Subcutaneous adipose tissue (tissue), 4 donors: ENCODE measurements around the gene OR4C3. TPM values are rescaled to one million over a fixed set of nuclear protein-coding genes. Genes with fewer than 3 reads are reported as not detected.
"Not testable (repeated sequence)": the region's sequence is repeated elsewhere in the genome, so short reads cannot be mapped to it uniquely, and the experiment has no call there.

ENCODE experiments used
- CTCF ChIP-seq: fragments of 450-650 bp; IDR thresholded peaks from one replicate; pipeline ENCODE4 v1.5.1; 2016; ENCODE audit warnings: low read depth, mild to moderate bottlenecking, control low read depth, antibody characterized with exemption, moderate library complexity
- total RNA-seq, 4 donors: library from RNA; depleted of rRNA; stranded (reverse); fragments of >200 nt; gene quantifications; one replicate each; pipeline ENCODE4 v1.1.0, GENCODE V29; 2016

The OR4C3 gene
- not detected for total RNA-seq

- not testable (repeated sequence) for TF ChIP-seq CTCF
These were observed at the start of gene OR4C3 for GRCh38 chr11:48324620-48325019. Gene OR4C3, plus strand, starts transcription at chr11:48324920. Its CDS starts 102 bp downstream, at chr11:48325022.

- TF ChIP-seq CTCF = no peak
These were observed 18.8 kb upstream of the OR4C3 start, which contains the start of gene OR4S1 for GRCh38 chr11:48305923-48306322. Gene OR4S1, plus strand, starts transcription at chr11:48306223. Its CDS starts 0 bp downstream, at chr11:48306223.

GRCh38 chr11:48307760-48308386 lies 16.8 kb upstream of the OR4C3 start:
- TF ChIP-seq CTCF = no peak

GRCh38 chr11:48341466-48341865 lies 16.7 kb downstream of the OR4C3 start:
- no peak for TF ChIP-seq CTCF

GRCh38 chr11:48354013-48354412 lies 29.3 kb downstream of the OR4C3 start:
- no peak for TF ChIP-seq CTCF

GRCh38 chr11:48354677-48355076 lies 30.0 kb downstream of the OR4C3 start:
- no peak for TF ChIP-seq CTCF

GRCh38 chr11:48366365-48366764 lies 41.6 kb downstream of the OR4C3 start, which contains the start of gene OR4C5:
Gene OR4C5, minus strand, starts transcription at chr11:48366465. Its CDS starts 0 bp downstream, at chr11:48366465.
- no peak for TF ChIP-seq CTCF

Other genes with a start within 250 kb of the OR4C3 start
- not detected for gene OR4B1, start 108.1 kb upstream of the OR4C3 start, total RNA-seq
- not detected for gene OR4X2, start 79.8 kb upstream of the OR4C3 start, total RNA-seq
- gene OR4X1, start 61.1 kb upstream of the OR4C3 start, total RNA-seq = not detected
- not detected for gene OR4S1, start 18.7 kb upstream of the OR4C3 start, total RNA-seq
- not detected for gene OR4C5, start 41.5 kb downstream of the OR4C3 start, total RNA-seq
- not detected for gene OR4A47, start 163.9 kb downstream of the OR4C3 start, total RNA-seq